Glomerular endothelial cell (primary cell): ENCODE data around the gene TOLLIP. TPM values are rescaled to one million over a fixed set of nuclear protein-coding genes. Genes with fewer than 3 reads are reported as not detected.

ENCODE experiments used
- DNase-seq: peaks from one replicate; pipeline ENCODE4 v3.0.0-alpha.2; 2011; ENCODE audit warnings: low read depth, low spot score; ENCODE audit errors: extremely low read depth
- total RNA-seq: library from RNA; depleted of rRNA; stranded (reverse); fragments of >200 nt; gene quantifications from 2 replicates; pipeline ENCODE4 v1.2.3, GENCODE V29; 2015

Gene TOLLIP
- total RNA-seq, 1 donor from 2014 or later, result 64.3 TPM

GRCh38 chr11:1285316-1285744 lies 24.1 kb downstream of the TOLLIP start:
- DNase-seq, result no peak

- DNase-seq, result no peak
These were observed 25.5 kb downstream of the TOLLIP start for GRCh38 chr11:1283906-1284305.

GRCh38 chr11:1283091-1283511 lies 26.3 kb downstream of the TOLLIP start:
- DNase-seq, result no peak

- DNase-seq, result no peak
These were observed 27.5 kb downstream of the TOLLIP start for GRCh38 chr11:1281974-1282365.

- DNase-seq, result no peak
These were observed 28.0 kb downstream of the TOLLIP start for GRCh38 chr11:1281326-1281973.

- no peak for DNase-seq
These were observed 29.1 kb downstream of the TOLLIP start for GRCh38 chr11:1280116-1281035.

GRCh38 chr11:1279674-1280055 lies 29.8 kb downstream of the TOLLIP start:
- DNase-seq, result no peak

GRCh38 chr11:1278766-1279673 lies 30.4 kb downstream of the TOLLIP start:
- no peak for DNase-seq

GRCh38 chr11:1277936-1278512 lies 31.4 kb downstream of the TOLLIP start:
- DNase-seq, result no peak

GRCh38 chr11:1276866-1277615 lies 32.4 kb downstream of the TOLLIP start:
- no peak for DNase-seq

- no peak for DNase-seq
These were observed 33.2 kb downstream of the TOLLIP start for GRCh38 chr11:1276041-1276790.

GRCh38 chr11:1275021-1275420 lies 34.4 kb downstream of the TOLLIP start:
- no peak for DNase-seq

GRCh38 chr11:1274501-1274900 lies 34.9 kb downstream of the TOLLIP start:
- no peak for DNase-seq

- DNase-seq, result no peak
These were observed 36.9 kb downstream of the TOLLIP start for GRCh38 chr11:1272531-1272930.

GRCh38 chr11:1271927-1272326 lies 37.5 kb downstream of the TOLLIP start:
- no peak for DNase-seq

GRCh38 chr11:1271406-1271805 lies 38.0 kb downstream of the TOLLIP start:
- no peak for DNase-seq

GRCh38 chr11:1271002-1271401 lies 38.4 kb downstream of the TOLLIP start:
- DNase-seq, result no peak

GRCh38 chr11:1270476-1270875 lies 39.0 kb downstream of the TOLLIP start:
- no peak for DNase-seq

- no peak for DNase-seq
These were observed 39.5 kb downstream of the TOLLIP start for GRCh38 chr11:1269957-1270356.
